NAMALWA (cell line): ENCODE data around the gene OPCML.

Experiments used
- DNase-seq: peaks from one replicate; pipeline ENCODE4 v3.0.0-alpha.2; 2015; ENCODE audit warnings: low spot score

The OPCML gene

GRCh38 chr11:132551016-132551415, 981.3 kb downstream of the OPCML start:
- DNase-seq: no peak

GRCh38 chr11:132549561-132549960, 982.7 kb downstream of the OPCML start:
- no peak for DNase-seq

GRCh38 chr11:132549001-132549400, 983.3 kb downstream of the OPCML start:
- no peak for DNase-seq

GRCh38 chr11:132544007-132544406, 988.3 kb downstream of the OPCML start:
- no peak for DNase-seq

- DNase-seq: no peak
Measured at GRCh38 chr11:132541794-132542193, 990.5 kb downstream of the OPCML start.

- DNase-seq: no peak
Measured at GRCh38 chr11:132540581-132540980, 991.7 kb downstream of the OPCML start.

- no peak for DNase-seq
Measured at GRCh38 chr11:132539590-132540368, 992.5 kb downstream of the OPCML start.

- no peak for DNase-seq
Measured at GRCh38 chr11:132538642-132539041, 993.7 kb downstream of the OPCML start.

GRCh38 chr11:132535830-132536229, 996.5 kb downstream of the OPCML start:
- DNase-seq: no peak

GRCh38 chr11:132531921-132532320, 1000.4 kb downstream of the OPCML start:
- DNase-seq: no peak

- no peak for DNase-seq
Measured at GRCh38 chr11:132528181-132528580, 1004.1 kb downstream of the OPCML start.

- DNase-seq: no peak
Measured at GRCh38 chr11:132523929-132524328, 1008.4 kb downstream of the OPCML start.

GRCh38 chr11:132520199-132520598, 1012.1 kb downstream of the OPCML start:
- DNase-seq: no peak

- no peak for DNase-seq
Measured at GRCh38 chr11:132519241-132519815, 1013.0 kb downstream of the OPCML start.

GRCh38 chr11:132504501-132505041, 1027.7 kb downstream of the OPCML start:
- DNase-seq: no peak

GRCh38 chr11:132501356-132501755, 1030.9 kb downstream of the OPCML start:
- no peak for DNase-seq

GRCh38 chr11:132499661-132500060, 1032.6 kb downstream of the OPCML start:
- DNase-seq: no peak

- no peak for DNase-seq
Measured at GRCh38 chr11:132496341-132496740, 1036.0 kb downstream of the OPCML start.

- no peak for DNase-seq
Measured at GRCh38 chr11:132493801-132494200, 1038.5 kb downstream of the OPCML start.

- no peak for DNase-seq
Measured at GRCh38 chr11:132490978-132491377, 1041.3 kb downstream of the OPCML start.

GRCh38 chr11:132486060-132486459, 1046.2 kb downstream of the OPCML start:
- DNase-seq: no peak

GRCh38 chr11:132475026-132475425, 1057.3 kb downstream of the OPCML start:
- no peak for DNase-seq

GRCh38 chr11:132472411-132473172, 1059.7 kb downstream of the OPCML start:
- DNase-seq: no peak
